Endothelial cell of umbilical vein (primary cell): Measurements from ENCODE around the gene ZNF709.
"Not testable (repeated sequence)": the region's sequence is repeated elsewhere in the genome, so short reads cannot be mapped to it uniquely, and the experiment has no call there.

Experiments
- CTCF ChIP-seq, 2 donors: IDR thresholded peaks; 1 replicate in 1 of 2; 2 replicates in 1 of 2; pipeline ENCODE4 v1.5.1; 2011; ENCODE audit warnings: low read length in 2 of 2, mild to moderate bottlenecking in 2 of 2, moderate library complexity in 2 of 2, control low read depth in 1 of 2, inconsistent platforms in 1 of 2, low read depth in 1 of 2; ENCODE audit not compliant: insufficient read depth in 1 of 2; ENCODE audit errors: extremely low read depth in 1 of 2
- EZH2 ChIP-seq: IDR thresholded peaks from 2 replicates; pipeline ENCODE4 v1.6.1; 2012; ENCODE audit warnings: borderline replicate concordance, low read depth, mild to moderate bottlenecking, moderate library complexity, low read length, inconsistent platforms; ENCODE audit not compliant: severe bottlenecking
- FOS ChIP-seq: IDR thresholded peaks from 2 replicates; pipeline ENCODE4 v1.6.1; 2011; ENCODE audit warnings: mild to moderate bottlenecking, low read length, moderate library complexity, borderline replicate concordance; ENCODE audit not compliant: insufficient read depth
- JUN ChIP-seq: IDR thresholded peaks from 2 replicates; pipeline ENCODE4 v1.6.1; 2011; ENCODE audit warnings: borderline replicate concordance, low read depth; ENCODE audit not compliant: insufficient read length, insufficient read depth
- POLR2A ChIP-seq: IDR thresholded peaks from 2 replicates; pipeline ENCODE4 v1.6.1; 2012; ENCODE audit warnings: low read depth, mild to moderate bottlenecking, control low read depth, low read length
- POLR2AphosphoS5 ChIP-seq: IDR thresholded peaks from 2 replicates; pipeline ENCODE4 v1.6.1; 2012; ENCODE audit warnings: low read depth, mild to moderate bottlenecking, control low read depth, low read length, moderate library complexity; ENCODE audit not compliant: insufficient read depth
- TF ChIP-seq, protein P1 (sequence below): IDR thresholded peaks from 2 replicates; pipeline ENCODE4 v1.6.1; 2011; ENCODE audit not compliant: insufficient read depth, insufficient read length

- not testable (repeated sequence) for TF ChIP-seq POLR2A; CTCF (IDR thresholded peaks at IDR 0.05; ENCODE audit: extremely low read depth in 1 of 2, insufficient read depth in 1 of 2, low read depth in 1 of 2, low read length in 2 of 2); POLR2AphosphoS5; FOS; EZH2; JUN
- TF ChIP-seq, protein P1, sequence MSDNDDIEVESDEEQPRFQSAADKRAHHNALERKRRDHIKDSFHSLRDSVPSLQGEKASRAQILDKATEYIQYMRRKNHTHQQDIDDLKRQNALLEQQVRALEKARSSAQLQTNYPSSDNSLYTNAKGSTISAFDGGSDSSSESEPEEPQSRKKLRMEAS: not testable (repeated sequence)
These were observed 67.3 kb downstream of the ZNF709 start for GRCh38 chr19:12417273-12417672.
